Activated CD4-positive, alpha-beta T cell treated with anti-CD3 and anti-CD28 coated beads, Interleukin-2, amount 50 U/mL, for 48 hours (primary cell): ENCODE results near the gene DCTN3.

Source experiments
- DNase-seq, 2 experiments: peaks; one replicate each; pipeline ENCODE4 v3.0.0-alpha.2; 2020

Gene DCTN3

DNA sequence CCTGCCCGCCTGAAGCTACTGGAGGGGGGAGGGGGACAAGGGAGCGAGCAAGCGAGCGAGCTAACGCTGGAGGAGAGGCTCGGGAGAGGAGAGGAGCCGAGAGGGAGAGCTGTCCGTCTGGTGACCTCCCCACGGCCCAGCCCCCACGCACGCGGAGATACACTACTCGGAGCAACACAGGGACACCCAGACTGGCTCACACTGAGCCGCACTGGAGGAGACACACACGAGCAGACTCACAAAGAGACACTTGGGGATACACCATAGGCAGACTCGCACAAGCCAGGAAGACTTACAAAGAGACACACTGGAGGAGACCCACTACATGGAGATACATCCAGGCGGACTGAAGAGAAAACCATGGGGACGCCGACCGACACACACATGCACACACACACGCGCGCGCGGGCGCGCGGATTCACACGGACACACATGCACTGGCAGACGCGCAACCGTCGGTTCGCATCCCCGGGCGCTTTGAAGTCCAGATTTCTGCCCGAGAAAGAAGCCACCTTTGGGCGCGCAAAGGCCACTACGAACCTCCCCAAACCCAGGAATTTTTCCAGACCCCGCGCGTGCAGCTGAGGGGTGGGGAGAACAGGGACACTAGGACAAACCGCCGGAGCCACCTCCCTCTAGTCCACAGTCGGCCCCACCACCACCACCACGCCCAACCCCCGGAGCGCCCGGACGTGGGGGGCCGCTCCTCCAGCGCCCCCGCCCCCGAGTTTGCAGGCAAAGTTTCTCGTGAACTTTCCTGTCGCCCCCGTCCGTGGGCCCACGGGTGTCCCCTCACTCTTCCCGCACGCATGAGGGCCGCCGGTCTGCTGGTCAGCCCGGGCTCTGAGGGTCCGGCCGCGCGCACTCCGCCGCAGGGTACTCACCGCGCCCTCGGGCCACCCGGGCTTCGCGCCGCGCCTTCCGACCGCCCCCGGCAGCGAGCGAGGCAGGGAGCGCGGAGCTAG, 31.3 kb downstream of the DCTN3 start:
- no peak for DNase-seq

GRCh38 chr9:34587271-34587670, 33.0 kb downstream of the DCTN3 start:
- DNase-seq = no peak

DNA sequence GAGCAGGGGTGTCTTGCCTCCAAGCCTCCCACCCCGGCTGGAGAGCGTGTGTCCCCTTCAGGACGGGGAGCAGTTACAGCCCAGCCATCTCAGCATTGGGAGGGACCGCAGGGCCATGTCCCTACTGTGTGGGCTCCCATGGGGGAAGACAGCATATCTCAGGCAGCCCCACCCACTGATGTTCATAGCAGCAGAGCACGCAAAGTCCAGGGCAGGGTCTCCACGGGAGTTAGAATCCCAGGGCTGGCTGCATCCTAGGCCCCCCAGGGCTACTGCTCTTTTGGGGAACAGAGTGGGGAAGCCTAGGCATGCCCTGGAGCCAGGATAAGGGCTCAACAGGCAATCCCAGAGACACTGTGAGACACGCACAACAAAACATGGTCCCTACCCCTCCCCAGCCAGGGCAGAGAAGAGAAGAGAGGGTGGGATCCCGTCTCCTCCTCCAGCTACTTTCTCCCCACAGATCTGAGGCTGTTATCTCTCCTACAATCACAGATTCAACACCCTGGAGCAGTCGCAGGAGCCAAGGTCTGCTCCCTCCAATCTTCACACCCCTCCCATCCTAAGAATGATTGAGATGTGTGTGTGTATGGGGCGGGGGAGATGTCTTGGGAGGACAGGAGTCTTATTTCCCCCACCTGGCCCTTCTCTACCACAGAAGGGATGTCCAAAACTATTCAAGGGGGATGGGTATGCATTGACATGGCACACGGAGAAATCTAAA, 34.2 kb downstream of the DCTN3 start:
- no peak for DNase-seq

GRCh38 chr9:34584970-34585369, 35.3 kb downstream of the DCTN3 start:
- no peak for DNase-seq

GRCh38 chr9:34582787-34583186, 37.5 kb downstream of the DCTN3 start:
- no peak for DNase-seq

DNA sequence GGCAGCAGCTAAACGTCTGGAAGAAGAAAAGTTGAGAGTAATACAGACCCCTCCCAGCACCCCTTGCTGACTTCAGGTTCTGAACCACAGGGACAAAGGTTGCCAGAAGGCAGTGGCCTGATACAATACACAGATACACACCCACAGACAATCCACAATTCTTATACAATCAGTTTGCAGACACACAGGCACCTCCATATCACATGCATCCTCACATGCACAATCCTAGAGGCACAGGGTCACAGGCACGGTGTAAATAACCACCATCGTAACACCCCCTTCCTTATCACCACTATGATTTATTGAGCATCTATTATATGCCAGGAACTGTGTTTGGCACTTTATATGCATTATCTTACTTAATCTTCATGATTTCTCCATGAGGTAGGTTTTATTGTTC, 39.0 kb downstream of the DCTN3 start:
- no peak for DNase-seq

DNA sequence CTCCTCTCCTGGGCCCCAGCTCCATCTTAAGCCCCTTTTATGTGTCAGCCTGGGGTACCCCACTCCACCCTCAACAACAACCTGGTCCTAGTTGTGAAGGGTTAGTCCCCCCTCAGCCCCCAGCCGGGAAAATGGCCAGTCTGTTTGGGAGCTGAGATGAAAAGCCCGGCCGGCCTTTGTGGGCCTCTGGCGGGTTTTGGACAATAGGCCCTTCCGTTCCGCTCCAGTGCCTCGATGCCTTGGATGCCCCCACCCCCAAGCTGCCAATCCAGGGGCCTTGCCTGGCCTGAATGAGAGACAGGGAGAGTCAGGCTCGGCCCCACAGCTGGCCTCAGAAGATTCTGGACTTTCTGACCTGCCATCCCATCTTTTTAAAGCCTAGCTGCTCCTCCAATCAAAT, 39.9 kb downstream of the DCTN3 start:
- DNase-seq = no peak

DNA sequence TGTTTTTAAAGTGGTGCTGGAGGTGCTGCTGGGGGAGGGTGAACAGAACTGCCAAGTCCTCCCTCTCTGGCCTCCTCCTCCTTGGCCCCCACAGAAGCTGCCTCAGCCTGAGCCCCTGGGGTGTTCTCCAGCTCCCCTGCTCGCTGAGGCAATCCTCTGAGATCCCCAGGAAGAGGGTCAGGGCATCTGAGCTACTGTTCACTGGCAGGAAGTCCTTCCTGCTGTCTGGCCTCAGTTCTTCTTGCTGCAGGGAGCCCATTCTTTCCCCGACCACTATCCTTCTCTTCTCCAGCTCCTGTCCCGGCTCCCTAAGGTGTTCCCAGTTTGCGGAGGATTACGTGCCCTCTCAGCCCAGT, 40.5 kb downstream of the DCTN3 start:
- DNase-seq = no peak

DNA sequence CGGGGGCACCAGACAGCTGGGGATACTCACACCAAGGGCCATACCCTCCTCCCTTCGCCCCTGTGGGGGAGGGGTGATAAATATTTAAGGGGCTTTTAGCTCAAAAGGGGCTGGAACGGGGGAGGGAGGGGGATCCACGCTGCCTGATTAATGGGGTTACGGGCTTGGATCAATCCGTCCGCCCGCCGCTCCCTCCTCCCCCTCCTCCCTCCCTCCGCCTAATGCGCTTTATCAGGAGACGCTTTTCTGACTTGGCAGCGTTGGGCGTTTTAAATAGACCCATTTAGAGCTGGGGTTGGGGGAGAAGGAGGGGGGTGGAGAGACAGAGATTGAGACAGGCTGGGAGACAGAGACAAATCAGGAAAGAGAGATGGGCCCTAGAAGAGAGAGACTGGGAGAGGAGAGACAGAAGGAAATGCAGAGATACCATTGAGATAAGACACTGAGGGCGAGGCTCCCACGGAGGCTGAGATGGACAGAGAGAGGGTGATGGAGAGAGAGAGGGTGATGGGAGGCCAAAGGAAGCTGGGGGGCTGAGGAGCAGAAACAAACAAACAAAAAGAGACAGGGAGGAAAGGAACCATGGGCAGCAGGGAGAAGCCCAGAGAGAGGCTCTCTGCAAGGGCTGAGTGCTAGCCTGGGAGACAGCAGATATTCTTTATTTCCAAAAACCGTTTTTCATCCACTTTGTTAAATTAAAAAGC, 41.0 kb downstream of the DCTN3 start:
- no peak for DNase-seq

- peak in 1 of 2 experiments; percentile 22 for DNase-seq
Observed at GRCh38 chr9:34578241-34579103, 41.8 kb downstream of the DCTN3 start.

DNA sequence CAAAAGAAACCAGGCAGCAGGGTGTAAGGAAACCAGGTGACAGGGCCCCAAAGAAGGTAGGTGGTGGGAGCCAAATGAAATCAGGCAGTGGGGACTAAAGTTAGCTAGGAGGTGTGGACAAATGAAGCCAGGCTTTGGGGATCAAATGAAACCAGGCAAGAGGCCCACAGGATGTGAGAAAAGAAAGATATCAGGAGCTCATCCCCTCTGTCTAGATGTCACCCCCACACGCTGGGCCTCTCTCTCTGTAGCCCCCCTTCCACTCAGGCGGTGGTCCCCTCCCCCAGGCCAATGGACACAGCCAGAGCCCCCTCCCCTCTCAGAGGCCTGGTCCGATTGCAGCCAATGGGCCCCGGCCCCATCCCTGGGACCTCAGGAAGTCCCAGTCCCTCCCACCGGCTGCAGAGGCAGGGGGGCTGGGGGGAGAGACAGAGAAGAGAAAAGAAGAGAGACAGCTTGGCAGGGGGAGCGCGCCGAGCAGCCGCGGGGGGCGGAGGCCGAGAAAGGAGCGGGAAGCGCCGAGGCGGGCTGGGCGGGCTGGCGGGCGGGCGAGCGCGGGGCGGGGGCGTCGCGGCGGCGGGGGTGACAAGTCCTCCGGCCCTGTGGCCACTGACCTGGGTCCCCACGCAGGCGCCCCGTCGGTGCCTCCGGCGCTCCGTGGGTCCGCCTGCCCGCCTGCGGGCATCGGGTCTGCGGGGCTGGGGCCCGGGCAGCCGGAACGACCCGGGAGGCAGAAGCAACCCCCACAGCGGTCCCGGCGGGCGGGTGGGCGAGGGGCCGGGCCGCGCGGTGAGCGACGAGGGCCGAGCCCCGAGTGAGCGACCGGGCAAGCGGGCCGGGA, 42.7 kb downstream of the DCTN3 start:
- DNase-seq = no peak

- no peak for DNase-seq
Observed at GRCh38 chr9:34576597-34577399, 43.5 kb downstream of the DCTN3 start.

GRCh38 chr9:34575862-34576596, 44.3 kb downstream of the DCTN3 start:
- DNase-seq = no peak

GRCh38 chr9:34575241-34575640, 45.1 kb downstream of the DCTN3 start:
- no peak for DNase-seq

DNA sequence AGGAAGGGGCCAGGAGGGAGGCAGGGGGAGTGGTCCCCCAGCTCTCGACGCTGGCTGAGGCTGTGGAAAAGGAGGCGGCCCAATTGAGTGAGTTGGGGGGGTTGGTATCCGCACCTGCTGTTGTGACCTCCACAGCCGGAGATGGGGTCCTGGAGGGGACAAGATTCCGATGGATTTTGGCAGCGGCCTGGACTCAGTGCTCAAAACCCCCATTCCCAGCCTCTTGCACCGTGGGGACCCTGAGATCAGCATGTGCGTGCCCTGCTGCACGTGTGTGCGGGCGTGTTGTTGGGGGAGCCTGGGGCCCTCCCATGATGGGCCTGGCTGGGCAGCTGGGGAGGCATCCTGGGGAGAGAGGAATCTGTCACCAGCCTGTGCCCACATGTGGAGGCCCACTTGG, 45.7 kb downstream of the DCTN3 start:
- no peak for DNase-seq

DNA sequence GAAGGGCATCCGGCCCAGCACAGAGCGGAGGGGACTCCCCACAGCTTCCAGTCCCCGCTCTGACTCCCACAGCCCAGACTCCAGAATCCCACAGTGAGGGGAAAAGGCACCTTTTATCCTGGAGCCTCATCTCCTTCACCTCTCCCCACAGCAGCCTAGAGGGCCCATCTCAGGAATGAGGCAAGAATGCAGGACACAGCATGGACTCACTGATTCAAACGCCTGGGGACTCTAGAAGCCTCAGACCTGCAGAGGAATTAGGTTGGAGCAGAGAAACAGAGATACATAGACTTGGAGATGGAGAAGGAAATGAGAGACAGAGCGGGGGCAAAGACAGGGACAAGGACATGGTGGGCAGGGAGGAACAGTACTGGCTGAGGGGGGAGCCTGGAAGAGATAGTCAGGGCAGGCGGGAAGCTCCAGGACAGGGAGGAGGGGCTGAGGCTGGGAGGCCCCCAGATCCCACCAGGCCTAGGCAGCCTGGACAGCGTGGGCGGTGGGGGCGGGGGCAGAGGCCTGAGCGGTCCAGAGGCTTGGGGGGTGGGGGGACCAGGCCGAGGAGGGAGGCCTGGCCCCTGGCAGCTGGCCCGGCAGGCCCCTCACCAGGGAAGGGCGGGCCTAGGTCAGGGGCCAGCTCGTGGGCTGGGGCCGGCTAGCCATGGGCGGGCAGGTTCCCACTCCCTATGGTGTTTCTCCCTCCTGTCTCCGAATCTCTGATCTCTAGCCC, 46.5 kb downstream of the DCTN3 start:
- DNase-seq = no peak

- DNase-seq = no peak
Observed at GRCh38 chr9:34572628-34573027, 47.7 kb downstream of the DCTN3 start.

GRCh38 chr9:34572092-34572491, 48.2 kb downstream of the DCTN3 start:
- no peak for DNase-seq

DNA sequence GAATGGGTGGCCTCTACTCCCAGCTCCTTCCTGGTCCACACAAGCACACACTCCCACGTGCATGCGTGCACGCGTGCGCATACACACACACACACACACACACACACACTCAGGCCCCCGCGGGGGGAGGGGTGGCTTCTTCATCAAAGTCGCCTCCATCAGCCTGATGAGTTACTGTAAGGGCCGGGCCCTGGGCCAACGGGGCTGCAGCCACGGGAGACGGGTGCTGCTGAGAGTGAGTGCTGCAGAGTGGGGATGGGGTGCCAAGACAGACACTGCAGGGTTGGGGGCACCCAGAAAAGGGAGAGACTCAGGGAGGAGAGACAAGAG, 48.8 kb downstream of the DCTN3 start:
- DNase-seq = no peak
